ENCODE measurements around the gene NPAS4.
"Not testable (repeated sequence)": the region's sequence is repeated elsewhere in the genome, so short reads cannot be mapped to it uniquely, and the experiment has no call there.

Gene NPAS4

DNA sequence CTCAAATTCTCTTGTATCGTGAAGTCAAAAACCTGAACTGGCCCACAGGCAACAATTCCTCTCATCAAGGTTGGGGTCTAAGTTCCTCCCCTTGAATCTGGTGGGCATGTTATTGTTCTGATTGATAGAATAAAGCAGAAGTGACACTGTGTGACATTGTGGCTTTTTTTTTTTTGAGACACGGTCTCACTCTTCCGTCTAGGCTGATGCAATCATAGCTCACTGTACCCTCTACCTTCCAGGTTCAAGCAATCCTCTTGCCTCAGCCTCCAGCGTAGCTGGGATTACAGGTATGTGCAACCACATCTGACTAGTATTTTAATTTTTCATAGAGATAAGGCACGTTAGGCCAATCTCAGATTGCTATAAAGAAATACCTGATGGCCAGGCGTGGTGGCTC, 37.0 kb downstream of the NPAS4 start:
- DNase-seq = peak in 1 of 2 experiments; percentile 21

DNA sequence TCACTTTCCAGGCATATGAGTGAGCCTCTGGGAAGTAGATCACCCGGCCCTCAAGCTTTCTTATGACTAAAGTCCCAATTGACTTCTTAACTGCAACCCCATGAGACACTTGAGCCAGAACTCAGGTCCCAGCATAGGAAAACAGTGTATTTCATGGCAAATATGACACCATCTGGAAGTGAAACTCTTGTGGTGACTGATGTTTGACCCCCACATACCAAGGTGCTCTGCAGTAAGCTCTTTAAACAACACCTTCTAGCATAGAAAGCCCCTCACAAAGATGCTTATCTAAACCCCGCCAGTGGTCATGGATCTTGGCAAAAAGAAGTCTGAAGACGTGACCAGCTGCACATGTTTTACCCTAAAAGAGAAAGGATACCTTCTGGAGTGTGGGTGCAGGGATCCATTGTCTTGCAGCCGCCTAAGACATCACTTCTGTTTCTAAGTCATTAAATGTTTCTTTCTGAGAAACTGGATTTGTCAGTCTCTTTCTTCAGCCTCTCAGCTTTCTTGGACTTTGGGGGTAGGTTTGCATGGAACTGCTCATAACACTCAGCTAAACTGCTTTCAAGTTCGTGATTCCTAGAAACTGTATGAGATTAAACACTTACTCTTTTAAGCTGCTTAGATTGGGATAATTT, 38.4 kb downstream of the NPAS4 start:
- DNase-seq = no peak

DNA sequence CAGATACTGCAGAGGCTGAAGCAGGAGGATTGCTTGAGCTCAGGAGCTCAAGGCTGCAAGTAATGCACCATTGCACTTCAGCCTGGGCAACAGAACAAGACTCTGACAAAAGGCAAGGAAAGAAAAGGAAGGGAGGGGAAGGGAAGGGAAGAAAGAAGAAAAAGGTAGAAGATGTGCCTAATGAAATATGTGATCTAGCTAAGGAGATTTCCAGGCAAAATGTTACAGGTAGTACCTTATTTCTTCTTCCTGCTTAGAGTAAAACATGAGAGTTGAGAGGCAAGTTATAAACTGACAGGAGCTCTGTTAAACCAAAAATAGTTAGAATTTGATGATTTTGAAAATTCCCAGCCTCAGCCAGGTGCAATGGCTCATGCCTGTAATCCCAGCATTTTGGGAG, 41.2 kb downstream of the NPAS4 start:
- no peak for DNase-seq

DNA sequence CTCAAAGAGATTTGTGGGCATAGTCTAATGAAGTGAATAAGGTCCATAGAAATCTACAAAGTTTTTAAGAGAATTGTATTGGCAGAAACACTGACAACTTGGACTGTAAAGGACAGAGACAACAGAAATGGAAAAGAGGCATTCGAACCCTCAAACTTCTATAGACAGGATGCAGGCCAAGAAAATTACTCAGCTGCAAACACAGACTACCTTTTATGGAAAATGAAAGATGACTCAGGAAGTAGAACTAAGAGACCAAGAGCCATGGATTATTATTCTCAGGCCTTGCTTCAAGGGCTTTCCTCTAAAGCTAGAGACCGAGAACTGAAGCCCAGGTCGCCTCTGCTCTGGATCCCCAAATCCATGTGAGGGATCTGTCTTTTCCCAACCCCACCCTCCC, 42.1 kb downstream of the NPAS4 start:
- no peak for DNase-seq

DNA sequence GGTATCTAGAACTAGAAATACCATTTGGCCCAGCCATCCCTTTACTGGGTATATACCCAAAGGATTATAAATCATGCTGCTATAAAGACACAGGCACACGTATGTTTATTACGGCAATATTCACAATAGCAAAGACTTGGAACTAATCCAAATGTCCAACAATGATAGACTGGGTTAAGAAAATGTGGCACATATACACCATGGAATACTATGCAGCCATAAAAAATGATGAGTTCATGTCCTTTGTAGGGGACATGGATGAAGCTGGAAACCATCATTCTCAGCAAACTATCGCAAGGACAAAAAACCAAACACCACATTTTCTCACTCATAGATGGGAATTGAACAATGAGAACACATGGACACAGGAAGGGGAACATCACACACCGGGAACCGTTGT, 43.3 kb downstream of the NPAS4 start:
- not testable (repeated sequence) for DNase-seq

DNA sequence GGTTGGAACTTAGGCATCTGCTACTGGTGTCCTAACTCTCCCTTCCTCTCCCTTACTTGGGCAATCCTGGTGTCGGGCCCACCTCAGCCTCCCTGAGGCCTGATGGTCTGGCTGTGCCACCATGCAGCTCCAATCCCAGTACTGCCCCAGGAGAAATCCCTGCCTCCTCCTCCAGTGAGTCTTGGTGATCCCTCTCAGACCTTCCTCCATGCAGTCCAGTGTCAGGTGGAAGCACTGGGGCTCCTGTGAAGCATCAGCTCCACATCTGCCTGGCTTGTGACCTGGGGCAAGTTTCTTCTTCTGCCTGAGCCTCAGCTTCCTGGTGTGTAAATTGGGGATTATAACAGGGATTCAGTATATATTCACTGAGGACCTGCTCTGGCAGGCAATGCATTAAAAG, 44.1 kb downstream of the NPAS4 start:
- no peak for DNase-seq

DNA sequence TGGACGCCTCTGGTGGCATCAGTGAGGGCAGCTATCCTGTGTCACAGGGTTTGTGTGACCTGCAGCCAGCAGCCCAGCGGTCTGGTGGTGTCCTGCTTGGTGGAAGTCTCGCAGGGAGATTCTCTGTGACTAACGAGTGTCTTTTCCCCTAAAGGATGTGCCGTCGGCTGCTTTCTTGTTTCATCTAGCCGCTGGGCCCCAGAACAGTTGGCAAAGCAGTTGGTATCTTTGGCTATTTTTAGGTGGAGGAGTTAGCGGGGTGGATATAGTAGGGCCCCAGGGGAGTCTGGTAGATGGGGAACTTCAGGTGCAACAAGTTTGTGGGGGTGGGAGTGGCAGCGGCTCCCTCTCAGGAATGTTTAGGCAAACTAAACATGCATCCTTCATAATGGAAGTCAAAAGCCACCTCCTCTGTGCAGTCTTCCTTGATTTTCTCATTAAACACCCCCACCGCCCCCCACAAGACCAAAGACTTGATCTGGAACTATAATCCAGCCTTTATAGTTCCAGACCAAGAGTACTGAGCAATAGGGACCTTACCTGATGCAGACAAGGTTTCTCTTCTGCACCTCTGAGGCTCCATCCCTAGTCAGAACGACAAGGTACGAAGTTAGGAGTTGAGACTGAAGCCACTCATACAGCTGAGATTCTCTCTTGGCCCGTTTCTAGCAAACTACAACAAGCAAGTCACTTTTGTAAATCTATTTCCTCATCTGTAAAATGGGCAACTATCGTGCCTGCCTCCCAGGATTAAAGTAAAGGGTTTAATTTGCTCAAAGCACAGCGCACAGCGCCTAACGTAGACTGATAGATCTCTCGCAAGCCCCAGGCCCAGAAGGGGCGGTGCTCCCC, 44.8 kb downstream of the NPAS4 start:
- DNase-seq = no peak

DNA sequence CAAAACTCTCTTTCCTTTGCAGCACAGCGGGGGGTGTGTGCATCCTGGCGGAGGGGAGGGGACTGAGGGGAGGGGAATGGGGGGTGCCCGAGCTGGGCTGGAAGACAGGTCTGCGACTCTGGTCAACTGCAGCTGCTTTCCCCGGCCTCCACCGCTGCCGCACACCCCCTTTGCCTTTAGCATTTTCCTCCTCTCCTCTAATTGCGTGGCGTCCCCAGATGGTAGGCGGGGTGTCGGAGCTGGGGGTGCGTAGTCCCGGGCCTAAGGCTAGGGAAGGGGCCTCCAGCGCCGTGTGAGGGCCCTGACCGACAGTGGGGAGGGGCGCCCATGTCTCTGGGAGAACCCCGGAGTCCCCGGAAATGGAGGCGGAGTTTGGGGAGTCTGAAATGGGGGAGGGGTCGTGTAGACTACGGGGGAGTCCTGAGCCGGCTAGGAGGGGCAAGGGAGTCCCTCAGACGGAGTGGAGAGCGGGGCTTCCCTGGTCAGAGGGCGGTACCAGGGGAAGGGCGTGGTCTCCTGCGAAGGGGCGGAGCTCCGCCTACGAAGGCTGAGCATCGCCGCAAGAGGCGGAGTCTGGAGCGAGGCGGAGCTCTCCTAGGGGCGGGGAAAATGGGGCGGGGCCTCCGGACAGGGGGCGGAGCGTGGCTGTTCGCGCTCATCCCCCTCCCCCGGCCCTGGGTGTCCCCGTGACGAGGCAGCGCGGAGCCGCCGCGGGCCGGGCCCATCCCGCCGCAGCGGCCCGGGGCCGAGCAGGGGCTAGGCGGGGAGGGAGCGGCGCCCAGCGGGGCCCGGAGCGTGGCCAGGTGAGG, 45.6 kb downstream of the NPAS4 start, which contains the start of gene PELI3:
Gene PELI3 (plus strand): TSS at position 681 of the 809 bp plus-strand sequence. CDS start 1,224 bp downstream, outside the sequence.
- DNase-seq = peak; percentile 71 to 77

DNA sequence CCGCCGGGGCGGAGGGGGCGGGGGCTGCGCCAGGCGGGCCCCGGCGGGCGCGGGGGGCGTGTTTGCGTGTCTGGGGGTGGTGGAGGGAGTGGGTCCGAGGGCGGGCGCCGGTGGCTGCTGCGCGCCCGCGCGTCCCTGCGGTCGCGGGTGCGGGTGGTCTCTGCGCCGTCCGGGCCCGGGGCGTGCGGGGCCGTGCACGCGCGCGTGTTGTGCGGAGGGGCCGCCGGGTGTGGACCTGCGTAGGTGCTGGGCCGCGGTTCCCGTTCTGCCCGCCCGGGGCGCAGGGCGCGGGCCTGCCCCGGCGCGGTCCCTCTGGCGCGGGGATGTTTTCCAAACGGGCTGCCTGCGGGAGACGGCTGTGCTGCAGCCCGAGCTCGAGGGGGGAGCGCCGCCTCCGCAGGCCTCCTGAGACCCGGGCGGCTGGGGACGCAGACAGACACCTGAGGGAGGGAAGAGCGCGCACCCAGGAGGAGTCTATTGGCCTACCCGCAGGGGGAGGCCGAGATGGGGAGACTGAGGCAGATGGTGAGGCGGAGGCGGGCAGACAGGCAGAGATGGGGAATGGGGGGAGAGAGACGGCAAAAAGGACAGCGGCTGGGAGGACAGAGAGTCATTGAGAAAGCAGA, 46.3 kb downstream of the NPAS4 start:
- DNase-seq = no peak

DNA sequence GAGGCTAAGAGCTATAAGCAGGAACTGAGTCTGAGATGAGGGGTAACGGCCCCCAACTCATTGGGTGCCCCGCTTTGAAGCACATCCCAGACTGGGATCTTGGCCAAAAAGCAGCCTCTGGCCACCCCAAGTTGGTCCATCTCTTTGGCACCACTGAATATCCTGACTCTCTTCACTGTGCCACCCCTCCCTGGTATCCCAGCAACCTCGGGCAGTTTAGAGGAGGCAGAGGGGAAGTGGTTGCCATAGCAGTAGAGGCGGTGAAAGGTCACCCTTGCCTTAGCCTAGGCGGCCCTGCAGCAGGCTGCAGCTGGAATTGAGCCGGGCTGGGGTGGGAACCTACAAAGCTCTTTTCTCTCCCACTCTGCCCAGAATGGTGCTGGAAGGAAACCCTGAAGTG, 46.9 kb downstream of the NPAS4 start:
- DNase-seq = peak; percentile 73 to 77

DNA sequence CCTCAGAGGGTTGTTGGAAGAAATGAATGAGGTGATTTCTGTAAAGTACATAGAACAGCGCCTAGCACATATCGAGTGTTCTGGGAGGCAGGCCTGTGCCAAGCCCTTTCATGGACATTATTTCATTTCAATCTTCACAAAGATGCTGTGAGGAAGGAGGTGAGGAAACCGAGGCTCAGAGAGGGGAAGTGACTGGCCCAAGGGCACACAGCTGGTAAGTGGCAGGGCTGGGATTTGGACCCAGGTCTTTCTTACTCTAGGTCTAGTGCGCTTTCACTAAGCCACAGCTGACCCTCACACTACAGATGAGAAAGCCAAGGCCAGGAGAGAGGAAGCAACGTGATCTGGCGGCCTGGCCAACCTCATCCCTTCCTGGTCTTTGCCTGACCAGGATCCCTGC, 47.9 kb downstream of the NPAS4 start:
- DNase-seq = no peak

DNA sequence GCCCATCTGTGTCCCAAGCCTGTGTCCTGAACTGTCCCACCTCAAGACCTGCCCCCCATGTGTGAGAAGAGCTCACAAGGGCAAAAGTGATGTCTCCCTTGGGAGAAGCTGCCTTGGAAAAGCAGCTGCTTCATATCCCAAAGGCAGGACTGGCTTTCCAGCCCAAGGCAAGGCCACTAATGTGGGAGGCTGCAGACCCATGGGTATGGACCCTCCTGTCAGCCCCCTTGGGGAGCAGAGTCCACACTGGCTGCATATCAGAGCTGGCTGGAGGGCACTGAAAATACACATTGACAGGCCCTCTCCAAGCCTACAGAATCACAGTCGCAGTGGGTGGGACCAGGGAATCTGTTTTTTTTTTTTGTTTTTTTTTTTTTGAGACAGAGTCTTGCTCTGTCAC, 48.6 kb downstream of the NPAS4 start:
- no peak for DNase-seq

DNA sequence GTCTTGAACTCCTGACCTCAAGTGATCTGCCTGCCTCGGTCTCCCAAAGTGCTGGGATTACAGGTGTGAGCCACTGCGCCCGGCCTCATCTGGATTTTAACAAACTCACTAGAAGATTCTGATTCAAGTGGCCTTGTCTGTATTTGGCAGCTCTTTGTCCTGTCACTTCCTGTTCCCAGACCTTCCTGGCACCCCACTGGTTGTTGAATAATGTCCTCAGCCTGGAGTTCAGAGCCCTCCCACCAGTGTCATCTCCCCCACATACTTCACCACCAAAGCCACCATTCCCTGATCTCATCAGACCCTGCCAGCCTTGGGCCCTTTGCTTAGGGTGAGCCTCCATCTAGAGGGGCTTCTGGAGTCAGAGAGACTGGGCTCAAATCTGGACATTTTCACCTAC, 49.2 kb downstream of the NPAS4 start:
- no peak for DNase-seq

DNA sequence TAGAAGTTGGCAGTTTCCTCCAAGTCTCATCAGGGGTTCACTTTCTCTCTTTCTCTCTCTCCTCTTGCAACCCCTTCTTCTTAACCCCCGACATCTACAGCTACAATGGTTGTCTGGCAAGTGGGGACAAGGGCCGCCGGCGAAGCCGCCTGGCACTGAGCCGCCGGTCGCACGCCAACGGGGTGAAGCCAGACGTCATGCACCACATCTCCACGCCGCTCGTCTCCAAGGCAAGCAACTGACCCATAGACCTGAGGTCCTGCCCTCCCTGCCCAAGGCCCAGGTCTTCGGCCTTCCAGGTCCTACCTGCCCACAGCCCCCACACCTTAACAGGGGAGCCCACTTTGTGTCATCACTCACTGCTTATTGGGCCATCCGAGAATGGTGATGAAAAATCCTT, 50.3 kb downstream of the NPAS4 start:
- DNase-seq = no peak

DNA sequence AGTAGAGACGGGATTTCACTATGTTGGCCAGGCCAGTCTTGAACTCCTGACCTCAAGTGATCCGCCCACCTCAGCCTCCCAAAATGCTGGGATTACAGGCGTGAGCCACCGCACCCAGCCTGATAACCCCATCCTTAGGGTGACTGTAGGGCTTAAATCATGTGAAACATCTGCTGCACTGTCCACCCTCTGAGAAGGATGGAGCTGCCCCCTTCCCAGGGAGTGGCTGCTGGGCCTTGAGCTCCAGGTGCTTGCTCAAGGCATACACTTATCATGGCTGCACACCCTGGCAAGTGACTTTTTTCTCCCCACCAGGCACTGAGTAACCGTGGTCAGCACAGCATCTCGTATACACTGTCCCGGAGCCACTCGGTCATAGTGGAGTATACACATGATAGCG, 51.2 kb downstream of the NPAS4 start:
- no peak for DNase-seq

DNA sequence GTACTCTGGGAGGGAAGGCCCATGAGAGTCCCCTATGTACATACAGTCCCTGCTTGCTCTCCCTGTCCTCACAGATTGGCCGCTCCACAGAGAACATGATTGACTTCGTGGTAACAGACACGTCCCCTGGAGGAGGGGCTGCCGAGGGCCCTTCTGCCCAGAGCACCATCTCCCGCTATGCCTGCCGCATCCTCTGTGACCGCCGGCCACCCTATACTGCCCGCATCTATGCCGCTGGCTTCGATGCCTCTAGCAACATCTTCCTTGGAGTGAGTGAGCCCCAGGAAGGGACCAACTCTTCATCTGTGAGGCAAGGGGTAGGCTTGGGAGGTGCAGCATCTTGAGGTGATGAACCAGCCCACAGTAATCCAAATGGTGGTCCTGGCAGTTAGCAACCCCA, 52.3 kb downstream of the NPAS4 start:
- no peak for DNase-seq

DNA sequence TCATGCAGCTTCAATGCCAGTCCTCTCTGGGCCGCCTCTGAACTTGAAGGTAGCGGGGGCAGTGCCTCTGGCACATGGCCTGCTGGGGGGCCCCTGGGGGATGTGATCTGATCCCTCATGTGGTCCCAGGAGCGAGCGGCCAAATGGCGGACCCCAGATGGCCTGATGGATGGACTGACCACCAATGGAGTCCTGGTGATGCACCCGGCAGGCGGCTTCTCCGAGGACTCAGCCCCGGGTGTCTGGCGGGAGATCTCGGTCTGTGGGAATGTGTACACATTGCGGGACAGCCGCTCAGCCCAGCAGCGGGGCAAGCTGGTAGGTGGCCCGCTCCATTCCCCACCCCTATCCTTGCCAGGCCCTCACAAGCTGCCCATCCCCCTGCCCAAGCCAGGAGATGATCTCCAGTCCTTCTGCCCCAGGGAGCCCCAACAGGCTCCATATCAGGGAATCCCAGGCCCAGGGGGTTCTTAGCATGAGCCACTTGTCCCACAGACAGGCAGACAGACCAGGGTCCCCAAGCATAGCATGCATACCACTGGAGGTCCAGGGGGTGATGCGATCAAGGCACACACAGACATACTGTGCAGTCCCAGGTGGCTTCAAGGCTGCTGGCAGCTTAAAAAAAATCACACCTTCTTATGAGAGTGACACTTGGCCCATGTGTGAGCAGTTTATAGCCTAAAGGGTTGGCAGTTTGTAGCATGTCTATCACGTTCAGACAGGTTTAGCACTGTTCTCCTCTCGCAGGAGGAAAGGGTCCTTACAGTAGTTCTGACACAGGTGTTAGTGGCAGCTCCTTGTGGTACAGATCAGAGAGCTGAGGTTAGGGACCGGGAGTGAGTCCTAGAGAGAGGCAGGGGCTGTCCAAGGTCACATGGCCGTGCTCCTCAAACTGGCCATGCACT, 53.0 kb downstream of the NPAS4 start:
- no peak for DNase-seq

DNA sequence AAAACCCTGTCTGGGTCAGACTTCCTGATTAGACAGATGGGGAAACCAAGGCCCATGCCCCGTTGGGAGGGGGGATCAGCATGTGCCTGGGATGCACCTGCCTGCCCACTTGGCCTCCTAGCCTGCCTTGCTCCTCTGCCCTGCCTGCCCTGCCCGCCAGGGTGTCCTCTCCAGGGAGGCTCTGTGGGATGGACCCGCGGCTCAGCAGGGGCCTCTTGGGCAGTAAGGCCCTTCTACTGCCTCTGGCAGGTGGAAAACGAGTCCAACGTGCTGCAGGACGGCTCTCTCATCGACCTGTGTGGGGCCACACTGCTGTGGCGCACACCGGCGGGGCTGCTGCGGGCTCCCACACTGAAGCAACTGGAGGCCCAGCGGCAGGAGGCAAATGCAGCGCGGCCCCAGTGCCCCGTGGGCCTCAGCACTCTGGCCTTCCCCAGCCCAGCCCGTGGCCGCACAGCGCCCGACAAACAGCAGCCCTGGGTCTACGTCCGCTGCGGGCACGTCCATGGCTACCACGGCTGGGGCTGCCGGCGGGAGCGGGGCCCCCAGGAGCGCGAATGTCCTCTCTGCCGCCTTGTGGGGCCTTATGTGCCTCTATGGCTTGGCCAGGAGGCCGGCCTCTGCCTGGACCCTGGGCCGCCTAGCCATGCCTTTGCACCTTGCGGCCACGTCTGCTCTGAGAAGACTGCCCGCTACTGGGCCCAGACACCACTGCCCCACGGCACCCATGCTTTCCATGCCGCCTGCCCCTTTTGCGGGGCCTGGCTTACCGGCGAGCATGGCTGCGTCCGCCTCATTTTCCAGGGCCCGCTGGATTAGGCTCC, 54.7 kb downstream of the NPAS4 start:
- DNase-seq = no peak
